Ovary (tissue), 3 donors: ENCODE data around the gene PIMREG.

Source experiments
- CTCF ChIP-seq, 3 donors: fragments of 450-650 bp in 2 of 3; fragments of 200-600 bp in 1 of 3; IDR thresholded peaks; one replicate each; pipeline versions ENCODE4 v1.5.1 to v1.8.0; 2016 to 2022; ENCODE audit warnings: antibody characterized with exemption in 3 of 3, mild to moderate bottlenecking in 1 of 3
- EP300 ChIP-seq: sonication (generic); formaldehyde crosslinking; IDR thresholded peaks from one replicate; pipeline ENCODE4 v1.6.1; 2017; ENCODE audit warnings: antibody characterized with exemption
- POLR2A ChIP-seq: fragments of 450-650 bp; IDR thresholded peaks from one replicate; pipeline ENCODE4 v1.6.1; 2017; ENCODE audit warnings: antibody characterized with exemption, mild to moderate bottlenecking, moderate library complexity
- donor health status: DM: no; HTN: no; CAD: no.

GRCh38 chr17:6462692-6463091, 18.4 kb downstream of the PIMREG start:
- TF ChIP-seq CTCF (IDR thresholded peaks at IDR 0.05) (no peak), POLR2A (no peak), EP300 (no peak)
